HCT116 (cell line): Measurements from ENCODE around the gene SUPT3H. TPM values are rescaled to one million over a fixed set of nuclear protein-coding genes. Genes with fewer than 3 reads are reported as not detected.

Source experiments
- ATAC-seq: fragments of 200-7000 bp; cut with Tn5 transposase; 2 replicates; pipeline ENCODE4 v1.9.1; 2020; ENCODE audit warnings: mild to moderate bottlenecking, moderate library complexity
- BruUV-seq: library from RNA; stranded (reverse); fragments of 400-500 nt; replicated peaks from 2 replicates; lab custom pipeline; 2021; lab: Mats Ljungman, UMichigan
- CTCF ChIA-PET: fragments of 300-600 bp; sonication (Branson Sonifier 250); formaldehyde crosslinking; loops from one replicate; lab custom pipeline; 2021; ENCODE audit warnings: antibody characterized with exemption; lab: Charles Lee
- POLR2A ChIA-PET: fragments of 300-600, 350-600 bp; sonication (Branson Sonifier 250); formaldehyde crosslinking; loops from one replicate; lab custom pipeline; 2021; ENCODE audit warnings: antibody characterized with exemption; lab: Charles Lee
- RAD21 ChIA-PET, 2 experiments: fragments of 300-600 bp; sonication (Branson Sonifier 250); formaldehyde crosslinking; loops; one replicate each; lab custom pipeline; 2023; ENCODE audit warnings: low total read pairs in 2 of 2; ENCODE audit not compliant: uncharacterized antibody in 2 of 2, unreplicated experiment in 2 of 2, low non-redundant PET in 1 of 2; lab: Charles Lee
- DNase-seq: peaks from one replicate; pipeline ENCODE4 v3.0.0-alpha.2; 2010; ENCODE audit warnings: low read depth, low spot score
- H2AFZ ChIP-seq: fragments of 200-600 bp; shearing (Covaris generic), sonication (generic); 2 replicates; pipeline ENCODE4 v1.6.1; 2017; ENCODE audit warnings: low read depth, mixed run types, mixed read lengths, antibody characterized with exemption, low read length; ENCODE audit not compliant: poor library complexity, severe bottlenecking
- H3K27ac ChIP-seq: 2 replicates; pipeline ENCODE4 v1.5.1; 2012; ENCODE audit warnings: low read depth, low read length
- H3K27me3 ChIP-seq: fragments of 200-600 bp; sonication (generic); 2 replicates; pipeline ENCODE4 v1.6.1; 2016; ENCODE audit warnings: mixed run types, low read length, mixed read lengths; ENCODE audit not compliant: insufficient read depth
- H3K36me3 ChIP-seq, 2 experiments: fragments of 200-500 bp in 1 of 2; fragments of 200-600 bp in 1 of 2; sonication (Bioruptor generic) in 1 of 2; sonication (generic) in 1 of 2; 2 replicates each; pipeline versions ENCODE4 v1.5.1 to v1.6.1; 2014 to 2016; ENCODE audit warnings: low read length in 2 of 2, inconsistent platforms in 1 of 2, mixed read lengths in 1 of 2, mixed run types in 1 of 2; ENCODE audit not compliant: insufficient read depth in 2 of 2, control insufficient read depth in 1 of 2
- H3K4me1 ChIP-seq, 2 experiments: fragments of 200-600 bp in 1 of 2; sonication (generic) in 1 of 2; 2 replicates each; pipeline versions ENCODE4 v1.5.1 to v1.6.1; 2012 to 2017; ENCODE audit warnings: low read length in 2 of 2, inconsistent platforms in 1 of 2, mild to moderate bottlenecking in 1 of 2, mixed read lengths in 1 of 2, mixed run types in 1 of 2, moderate library complexity in 1 of 2; ENCODE audit not compliant: insufficient read depth in 2 of 2, control insufficient read depth in 1 of 2
- H3K4me2 ChIP-seq: fragments of 200-600 bp; sonication (generic); 2 replicates; pipeline ENCODE4 v1.6.1; 2017; ENCODE audit warnings: mixed run types, low read length, mixed read lengths
- H3K4me3 ChIP-seq, 2 experiments: fragments of 200-600 bp in 1 of 2; sonication (generic) in 1 of 2; replicated peaks in 1 of 2; 2 replicates each; pipeline ENCODE4 v1.5.1; 2011 to 2016; ENCODE audit warnings: low read length in 2 of 2, control low read depth in 1 of 2, low read depth in 1 of 2, mild to moderate bottlenecking in 1 of 2, mixed read lengths in 1 of 2, mixed run types in 1 of 2
- H3K79me2 ChIP-seq: fragments of 200-600 bp; sonication (generic); 2 replicates; pipeline ENCODE4 v1.6.1; 2017; ENCODE audit warnings: mild to moderate bottlenecking, mixed run types, low read length, moderate library complexity, mixed read lengths; ENCODE audit not compliant: insufficient read depth
- H3K9ac ChIP-seq: fragments of 200-600 bp; sonication (generic); 2 replicates; pipeline ENCODE4 v1.6.1; 2016; ENCODE audit warnings: low read length, mixed read lengths
- H3K9me2 ChIP-seq: fragments of 200-600 bp; sonication (generic), shearing (Covaris generic); 2 replicates; pipeline ENCODE4 v1.6.1; 2017; ENCODE audit warnings: mixed run types, mild to moderate bottlenecking, moderate library complexity; ENCODE audit not compliant: insufficient read depth
- H3K9me3 ChIP-seq, 2 experiments: fragments of 200-500 bp in 1 of 2; fragments of 200-600 bp in 1 of 2; sonication (Bioruptor generic) in 1 of 2; sonication (generic) in 1 of 2; 2 replicates each; pipeline ENCODE4 v1.6.1; 2014 to 2017; ENCODE audit warnings: low read length in 2 of 2, mixed read lengths in 2 of 2, inconsistent platforms in 1 of 2, low read depth in 1 of 2, mild to moderate bottlenecking in 1 of 2, mixed run types in 1 of 2, moderate library complexity in 1 of 2; ENCODE audit not compliant: control insufficient read depth in 1 of 2, insufficient read depth in 1 of 2
- H4K20me1 ChIP-seq: fragments of 200-600 bp; sonication (generic), shearing (Covaris generic); 2 replicates; pipeline ENCODE4 v1.6.1; 2017; ENCODE audit warnings: mixed run types, mild to moderate bottlenecking, moderate library complexity; ENCODE audit not compliant: insufficient read depth
- ATF3 ChIP-seq: IDR thresholded peaks from 2 replicates; pipeline ENCODE4 v1.6.1; 2012
- CEBPB ChIP-seq: IDR thresholded peaks from 2 replicates; pipeline ENCODE4 v1.6.1; 2012; ENCODE audit warnings: low read depth
- ELF1 ChIP-seq: IDR thresholded peaks from 2 replicates; pipeline ENCODE4 v1.6.1; 2012; ENCODE audit warnings: low read depth, borderline replicate concordance
- FOSL1 ChIP-seq: IDR thresholded peaks from 2 replicates; pipeline ENCODE4 v1.6.1; 2012; ENCODE audit warnings: low read depth
- JUND ChIP-seq: IDR thresholded peaks from 2 replicates; pipeline ENCODE4 v1.6.1; 2012
- MAX ChIP-seq: IDR thresholded peaks from 2 replicates; pipeline ENCODE4 v1.6.1; 2012
- POLR2AphosphoS5 ChIP-seq: IDR thresholded peaks from 2 replicates; pipeline ENCODE4 v1.6.1; 2011; ENCODE audit warnings: mild to moderate bottlenecking, low read depth, low read length, moderate library complexity
- RAD21 ChIP-seq: IDR thresholded peaks from 2 replicates; pipeline ENCODE4 v1.6.1; 2012; ENCODE audit warnings: low read depth, mild to moderate bottlenecking
- SIN3A ChIP-seq: IDR thresholded peaks from 2 replicates; pipeline ENCODE4 v1.6.1; 2012; ENCODE audit warnings: low read depth
- TCF7L2 ChIP-seq: IDR thresholded peaks from 2 replicates; pipeline ENCODE4 v1.7.0; 2011; ENCODE audit warnings: borderline replicate concordance, inconsistent platforms; ENCODE audit not compliant: insufficient read depth, insufficient read length; ENCODE audit errors: extremely low read depth
- YY1 ChIP-seq: IDR thresholded peaks from 2 replicates; pipeline ENCODE4 v1.6.1; 2011; ENCODE audit warnings: low read length, low read depth, moderate library complexity, mild to moderate bottlenecking; ENCODE audit not compliant: insufficient replicate concordance; ENCODE audit errors: extremely low read depth
- ZNF274 ChIP-seq: fragments of 200-500 bp; sonication (Bioruptor generic); IDR thresholded peaks from 2 replicates; pipeline ENCODE4 v1.6.1; 2014; ENCODE audit warnings: mild to moderate bottlenecking, low read depth, low read length, inconsistent platforms
- intact Hi-C: fragments of 100-400 bp; cut with micrococcal nuclease; formaldehyde crosslinking; loops from 2 replicates; pipeline ENCODE4 v1.10.0; 2022
- total RNA-seq: library from RNA; stranded (reverse); gene quantifications from one replicate; pipeline ENCODE4 v1.2.1, GENCODE V29; 2021; ENCODE audit not compliant: unreplicated experiment

Gene SUPT3H
- total RNA-seq, 1 experiment from 2014 or later: 7.4 TPM

GRCh38 chr6:45196121-45196520 is 181.6 kb downstream of the SUPT3H start:
- CTCF ChIA-PET: no interaction called here
- Histone ChIP-seq H3K36me3 (no peaks in the 10 kb centered on the region), H3K4me2 (no peak overlapping the region), H3K4me3 (no peak overlapping the region), H3K27ac (no peak overlapping the region), H3K27me3 (no peaks in the 10 kb centered on the region), H4K20me1 (no peaks in the 10 kb centered on the region), H3K79me2 (no peaks in the 10 kb centered on the region), H3K9ac (no peak overlapping the region), H3K9me2 (no peaks in the 10 kb centered on the region), H3K4me1 (no peaks in the 10 kb centered on the region; a peak in 1 of 4 replicates), H3K9me3 (no peaks in the 10 kb centered on the region), H2AFZ (no peak overlapping the region)
- DNase-seq (no peak), ATAC-seq (no peak)
- BruUV-seq: no TSS peak
- RAD21 ChIA-PET: no interaction called here
- intact Hi-C loops: no loop called here
- TF ChIP-seq SIN3A (no peak), RAD21 (no peak), MAX (no peak), JUND (no peak), YY1 (no peak), ATF3 (no peak), FOSL1 (no peak), POLR2AphosphoS5 (no peak), ELF1 (no peak), ZNF274 (no peak), TCF7L2 (no peak)
- POLR2A ChIA-PET: interaction anchor here (1.0 kb wide), 1 partner anchor 11 kb away, joined by 3 read pairs; no protein-coding TSS in a partner anchor

DNA sequence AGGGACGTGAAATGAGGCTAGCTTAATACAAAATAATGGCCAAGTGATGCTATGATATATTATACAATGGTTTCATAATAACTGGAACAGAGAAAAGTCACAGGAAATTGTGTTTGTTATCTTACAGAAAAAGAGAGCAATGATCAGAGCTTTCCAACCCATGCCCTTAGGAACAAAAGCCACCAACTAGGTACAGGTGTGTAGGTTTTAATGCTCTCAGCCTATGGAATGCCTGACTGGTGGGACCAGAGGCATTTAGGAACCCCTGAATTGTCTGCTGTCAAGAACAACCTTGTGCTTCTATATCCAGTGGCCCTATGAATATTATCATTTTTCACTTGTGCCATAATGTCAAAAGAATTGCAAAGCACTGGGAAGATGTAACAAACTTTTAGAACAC is 182.6 kb downstream of the SUPT3H start:
- H3K4me1 ChIP-seq: no peaks in the 10 kb centered on the region
- DNase-seq (no peak), ATAC-seq (no peak)
- H3K9me3 ChIP-seq: no peaks in the 10 kb centered on the region
- H2AFZ ChIP-seq: no peak overlapping the region
- ChIA-PET CTCF (no interaction called here), RAD21 (no interaction called here), POLR2A (interaction anchor here (1.0 kb wide), 1 partner anchor 10 kb away, joined by 3 read pairs; no protein-coding TSS in a partner anchor)
- H4K20me1 ChIP-seq: no peaks in the 10 kb centered on the region
- no peak overlapping the region for H3K9ac ChIP-seq
- no peaks in the 10 kb centered on the region for H3K27me3 ChIP-seq
- no peak for TF ChIP-seq CEBPB
- no TSS peak for BruUV-seq
- no peak overlapping the region for H3K27ac ChIP-seq
- no peaks in the 10 kb centered on the region for H3K36me3 ChIP-seq
- no peaks in the 10 kb centered on the region for H3K79me2 ChIP-seq
- H3K9me2 ChIP-seq: no peaks in the 10 kb centered on the region
- H3K4me2 ChIP-seq: no peak overlapping the region
- no peak overlapping the region for H3K4me3 ChIP-seq
- intact Hi-C loops: no loop called here
